ENCODE results near the gene RPL28.

Gene RPL28

DNA sequence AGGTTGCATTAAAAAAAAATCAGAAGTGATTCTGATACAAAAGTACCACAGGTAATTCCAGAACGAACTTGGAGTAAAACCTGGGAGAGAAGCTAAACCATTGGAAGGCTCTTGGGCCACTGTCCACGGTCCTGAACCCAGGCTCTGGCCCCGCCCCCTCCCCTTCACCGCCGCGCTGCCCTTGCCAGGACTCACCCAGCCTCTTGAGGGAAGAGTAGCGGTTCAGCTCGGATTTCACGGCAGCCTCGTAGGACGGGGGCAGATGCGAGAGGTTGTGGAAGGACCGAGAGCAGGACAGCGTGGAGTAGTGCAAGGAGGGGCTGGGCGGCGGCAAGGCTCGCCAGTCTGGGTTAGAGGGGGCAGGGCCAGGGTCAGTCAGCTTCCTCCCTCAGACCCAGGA, 51.7 kb downstream of the RPL28 start:
- TF ChIP-seq CTCF (IDR thresholded peaks at IDR 0.05), result no peak
- peak; percentile 93 for DNase-seq
- no peak overlapping the region for H3K27ac Mint-ChIP-seq
- H3K27me3 Mint-ChIP-seq (ENCODE audit: low read depth, poor library complexity), result no peaks in the 10 kb centered on the region
- H3K9me3 Mint-ChIP-seq, result peaks cover 10% of the 10 kb centered on the region
- no peaks in the 10 kb centered on the region for H3K36me3 Mint-ChIP-seq (ENCODE audit: low read depth)
- no peak overlapping the region for H3K4me3 Mint-ChIP-seq
- H3K4me1 Mint-ChIP-seq, result peaks cover 16% of the 10 kb centered on the region

DNA sequence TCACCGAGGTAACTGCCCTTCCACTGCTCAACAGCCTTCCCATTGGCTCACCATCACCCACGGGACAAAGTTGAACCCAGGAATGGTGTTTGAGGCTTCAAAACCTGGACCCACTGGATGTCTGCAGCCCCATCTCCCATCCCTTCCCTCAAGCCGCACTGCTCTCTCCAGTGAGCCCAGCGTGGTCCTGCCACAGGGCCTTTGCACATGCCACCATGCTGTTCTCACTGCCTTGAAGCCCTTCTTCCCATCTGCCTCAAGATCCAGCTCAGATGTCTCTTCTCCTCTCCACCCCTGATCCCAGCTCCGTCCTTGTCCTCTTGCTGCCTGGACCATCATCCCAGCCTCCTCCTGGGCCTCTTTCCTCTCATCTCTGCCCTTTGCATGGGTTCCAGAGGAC, 53.3 kb downstream of the RPL28 start:
- Mint-ChIP-seq H3K4me1 (peaks cover 27% of the 10 kb centered on the region), H3K27me3 (ENCODE audit: low read depth, poor library complexity) (no peaks in the 10 kb centered on the region), H3K36me3 (ENCODE audit: low read depth) (no peaks in the 10 kb centered on the region), H3K9me3 (peaks cover 10% of the 10 kb centered on the region), H3K27ac (no peak overlapping the region), H3K4me3 (no peak overlapping the region)
- DNase-seq, result no peak
- TF ChIP-seq CTCF (IDR thresholded peaks at IDR 0.05), result no peak

GRCh38 chr19:55440411-55441105, 54.8 kb downstream of the RPL28 start:
- no peaks in the 10 kb centered on the region for H3K36me3 Mint-ChIP-seq (ENCODE audit: low read depth)
- H3K27ac Mint-ChIP-seq, result no peak overlapping the region
- no peak for TF ChIP-seq CTCF (IDR thresholded peaks at IDR 0.05)
- peak; percentile 75 for DNase-seq
- peak overlapping the region; percentile 32 for H3K4me3 Mint-ChIP-seq
- H3K4me1 Mint-ChIP-seq, result peaks cover 27% of the 10 kb centered on the region
- H3K27me3 Mint-ChIP-seq (ENCODE audit: low read depth, poor library complexity), result no peaks in the 10 kb centered on the region
- H3K9me3 Mint-ChIP-seq, result peaks cover 10% of the 10 kb centered on the region

DNA sequence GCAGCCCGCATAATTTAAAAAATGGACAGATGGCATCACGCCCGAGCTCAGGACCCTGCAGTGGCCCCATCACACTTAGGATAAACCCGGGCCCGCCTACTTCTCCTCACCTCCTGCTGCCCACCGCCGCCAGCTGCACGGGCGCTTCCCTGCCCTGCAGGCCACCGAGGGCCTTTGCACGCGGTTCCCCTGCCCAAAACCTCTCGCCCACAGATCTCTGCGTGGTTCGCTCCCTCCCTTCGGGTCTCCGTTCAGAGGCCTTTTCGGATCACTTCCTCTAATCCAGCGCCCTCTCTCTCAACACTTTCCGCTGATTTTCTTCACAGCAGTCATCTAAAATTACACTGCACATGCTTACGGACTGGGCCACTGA, 55.6 kb downstream of the RPL28 start:
- no peak for TF ChIP-seq CTCF (IDR thresholded peaks at IDR 0.05)

DNA sequence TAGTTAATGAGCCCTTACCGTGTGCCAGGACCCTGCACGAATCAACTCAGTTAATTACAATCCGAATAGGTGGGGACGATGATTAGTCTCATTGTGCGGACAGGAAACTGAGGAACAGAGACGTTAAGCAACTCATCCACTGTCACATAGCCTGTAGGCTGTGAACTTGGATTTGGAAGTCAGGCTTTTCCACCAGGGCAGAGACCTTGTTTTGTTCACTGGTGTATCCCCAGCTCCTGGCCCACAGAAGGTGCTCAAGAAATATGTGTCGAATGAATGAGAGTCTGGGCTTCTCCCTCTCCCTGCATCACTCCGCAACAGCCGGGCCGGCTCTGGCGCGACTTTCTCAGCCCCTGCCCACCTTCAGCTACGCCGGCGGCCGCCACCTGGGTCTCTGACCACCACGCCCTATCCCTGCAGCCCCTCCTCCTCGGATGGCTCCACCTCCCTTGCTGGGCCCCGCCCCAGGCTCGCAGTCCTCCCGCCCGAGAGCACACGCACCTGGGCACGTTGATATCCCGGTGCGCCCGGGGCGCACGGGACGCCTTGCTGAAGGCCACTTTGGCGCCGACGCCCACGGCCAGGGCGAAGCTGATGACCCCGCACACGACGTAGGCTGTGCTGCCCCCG, 56.1 kb downstream of the RPL28 start:
- Mint-ChIP-seq H3K27me3 (ENCODE audit: low read depth, poor library complexity) (no peaks in the 10 kb centered on the region), H3K9me3 (peaks cover 13% of the 10 kb centered on the region), H3K4me3 (peak overlapping the region; percentile 23), H3K36me3 (ENCODE audit: low read depth) (no peaks in the 10 kb centered on the region), H3K4me1 (peaks cover 27% of the 10 kb centered on the region), H3K27ac (no peak overlapping the region)
- no peak for DNase-seq
- TF ChIP-seq CTCF (IDR thresholded peaks at IDR 0.05), result no peak

More for the DNA sequence above, 55.6 kb downstream of the RPL28 start:
- no peak overlapping the region for H3K27ac Mint-ChIP-seq
- H3K4me3 Mint-ChIP-seq, result peak overlapping the region; percentile 23
- no peaks in the 10 kb centered on the region for H3K27me3 Mint-ChIP-seq (ENCODE audit: low read depth, poor library complexity)
- H3K36me3 Mint-ChIP-seq (ENCODE audit: low read depth), result no peaks in the 10 kb centered on the region
- no peak for DNase-seq
- peaks cover 13% of the 10 kb centered on the region for H3K9me3 Mint-ChIP-seq
- H3K4me1 Mint-ChIP-seq, result peaks cover 27% of the 10 kb centered on the region
